Coronary artery (tissue), 2 donors: ENCODE results near the gene NCS1.

Source experiments
- DNase-seq: peaks from one replicate; pipeline ENCODE4 v3.0.0-alpha.2; 2017; ENCODE audit warnings: low spot score
- H3K27ac ChIP-seq, 2 donors: fragments of 200-600 bp; sonication (generic); one replicate each; pipeline ENCODE4 v1.5.1; 2016 to 2019
- H3K4me3 ChIP-seq: fragments of 200-600 bp; sonication (generic); 2 replicates; pipeline ENCODE4 v1.5.1; 2016; ENCODE audit warnings: mild to moderate bottlenecking, moderate library complexity
- CTCF ChIP-seq: fragments of 200-600 bp; sonication (generic); IDR thresholded peaks from one replicate; pipeline ENCODE4 v1.5.1; 2019; ENCODE audit warnings: antibody characterized with exemption

The NCS1 gene

GRCh38 chr9:130262771-130263170, 90.6 kb downstream of the NCS1 start:
- no peak overlapping the region for H3K27ac ChIP-seq
- H3K4me3 ChIP-seq, result no peak overlapping the region
- no peak for DNase-seq
- no peak for TF ChIP-seq CTCF

- DNase-seq, result no peak
- H3K4me3 ChIP-seq, result no peak overlapping the region
- H3K27ac ChIP-seq, result no peak overlapping the region
- no peak for TF ChIP-seq CTCF
Measured at GRCh38 chr9:130263601-130264413, 91.6 kb downstream of the NCS1 start.

GRCh38 chr9:130264414-130265350, 92.5 kb downstream of the NCS1 start:
- DNase-seq, result no peak
- H3K27ac ChIP-seq, result no peak overlapping the region
- peak overlapping the region; percentile 63 for H3K4me3 ChIP-seq

GRCh38 chr9:130265431-130266235, 93.4 kb downstream of the NCS1 start, which contains the start of gene HMCN2:
Gene HMCN2 (plus strand): TSS chr9:130265760. CDS start chr9:130265879, 119 bp downstream.
- no peak within 1 kb of the TSS for H3K27ac ChIP-seq
- H3K4me3 ChIP-seq, result peak within 1 kb of the TSS; percentile 63
- no peak for TF ChIP-seq CTCF
- DNase-seq, result no peak

More at GRCh38 chr9:130264414-130265350, 92.5 kb downstream of the NCS1 start:
- TF ChIP-seq CTCF, result no peak

DNA sequence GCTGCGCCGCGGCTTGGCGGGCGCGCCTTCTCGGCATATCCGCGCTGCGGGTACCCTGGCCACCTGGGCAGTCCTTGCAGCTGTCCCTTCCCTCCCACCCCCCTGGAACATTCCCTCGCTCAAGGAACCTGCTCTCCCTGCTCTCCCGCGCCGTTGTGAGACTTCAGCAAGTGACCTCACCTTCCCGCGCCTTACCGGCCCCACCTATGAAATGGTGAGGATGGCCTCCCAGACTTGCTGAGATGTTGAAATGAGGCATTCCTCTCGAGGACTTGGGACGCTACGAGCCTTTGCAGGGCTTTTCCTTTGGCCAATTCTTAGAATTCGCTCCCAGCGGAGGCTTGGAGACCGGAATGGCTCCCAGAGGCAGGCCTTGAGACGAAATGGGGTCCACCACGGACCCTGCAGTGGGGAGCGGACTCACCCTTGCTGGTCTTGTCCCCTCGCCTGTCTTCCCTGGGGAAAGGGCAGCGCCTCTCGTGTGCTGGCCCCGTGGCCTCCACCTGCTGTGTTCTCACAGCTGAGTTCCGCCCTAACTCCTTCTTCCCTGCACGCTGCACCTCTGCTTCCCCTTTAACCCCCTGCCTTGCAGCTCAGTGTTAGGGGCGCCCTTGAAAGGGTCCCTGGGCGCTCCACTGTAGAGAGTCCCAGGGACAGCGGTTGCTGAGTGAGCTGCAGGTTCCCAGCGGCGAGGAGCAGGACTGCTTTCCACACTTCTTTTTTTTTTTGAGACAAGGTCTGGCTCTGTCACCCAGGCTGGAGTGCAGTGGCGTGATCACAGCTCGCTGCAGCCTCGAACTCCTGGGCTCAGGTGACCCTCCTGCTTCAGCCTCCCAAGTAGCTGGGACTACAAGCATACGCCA, 94.3 kb downstream of the NCS1 start:
- no peak for TF ChIP-seq CTCF
- Histone ChIP-seq H3K27ac (no peak overlapping the region), H3K4me3 (peak overlapping the region; percentile 63)
- no peak for DNase-seq

DNA sequence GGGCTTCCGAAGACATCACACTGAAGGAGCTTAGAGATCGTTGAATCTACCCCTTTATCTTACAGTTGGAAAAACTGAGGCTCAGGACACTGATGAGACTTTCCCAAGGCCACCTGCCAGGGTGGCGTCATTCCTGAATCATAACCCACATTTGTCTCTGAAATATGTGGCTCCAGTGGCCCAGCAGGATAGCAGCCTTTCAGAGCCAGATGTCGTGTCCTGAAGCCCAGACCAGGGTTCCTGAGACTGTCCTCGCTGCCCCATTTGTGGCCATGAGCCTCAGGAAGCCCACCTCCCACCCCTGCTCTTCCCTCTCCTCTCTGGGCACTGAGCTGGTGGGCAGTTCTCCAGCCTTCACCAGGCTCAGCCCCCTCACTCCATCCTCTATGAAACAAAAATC, 95.7 kb downstream of the NCS1 start:
- DNase-seq, result no peak
- TF ChIP-seq CTCF, result no peak

More for the DNA sequence above, 95.7 kb downstream of the NCS1 start:
- Histone ChIP-seq H3K27ac (peak overlapping the region in 1 of 2 donors; percentile 68), H3K4me3 (no peak overlapping the region)
